NCI-H82 treated with DMSO at 0.1 percent for 48 hours (cell line): ENCODE data around the gene MCTP1.
"Not testable (repeated sequence)": the region's sequence is repeated elsewhere in the genome, so short reads cannot be mapped to it uniquely, and the experiment has no call there.

Experiments used
- DNase-seq: peaks from one replicate; lab custom pipeline; 2025; ENCODE audit not compliant: unreplicated experiment; lab: John Stamatoyannopoulos, UW

MCTP1 gene

DNA sequence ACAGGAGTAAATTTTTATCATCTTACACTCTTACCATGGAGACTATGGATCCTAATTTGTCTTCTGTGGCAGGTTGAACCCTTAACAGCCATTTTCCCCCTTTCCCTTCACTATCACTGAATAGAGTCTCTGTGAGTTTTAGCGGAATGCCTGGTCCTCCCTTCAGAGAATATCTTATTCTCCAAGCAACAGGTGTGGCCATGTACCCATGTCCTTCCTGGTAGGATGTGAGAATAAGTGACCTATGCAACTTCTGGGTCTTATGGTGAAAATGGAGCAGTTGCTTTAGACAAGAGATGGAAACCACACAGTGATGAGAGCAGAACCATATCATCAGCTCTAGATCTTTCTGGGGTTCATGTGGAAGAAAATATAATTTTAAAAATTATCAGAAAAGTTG is 312.6 kb downstream of the MCTP1 start:
- no peak for DNase-seq

GRCh38 chr5:94969174-94969573 is 315.7 kb downstream of the MCTP1 start:
- DNase-seq = no peak

DNA sequence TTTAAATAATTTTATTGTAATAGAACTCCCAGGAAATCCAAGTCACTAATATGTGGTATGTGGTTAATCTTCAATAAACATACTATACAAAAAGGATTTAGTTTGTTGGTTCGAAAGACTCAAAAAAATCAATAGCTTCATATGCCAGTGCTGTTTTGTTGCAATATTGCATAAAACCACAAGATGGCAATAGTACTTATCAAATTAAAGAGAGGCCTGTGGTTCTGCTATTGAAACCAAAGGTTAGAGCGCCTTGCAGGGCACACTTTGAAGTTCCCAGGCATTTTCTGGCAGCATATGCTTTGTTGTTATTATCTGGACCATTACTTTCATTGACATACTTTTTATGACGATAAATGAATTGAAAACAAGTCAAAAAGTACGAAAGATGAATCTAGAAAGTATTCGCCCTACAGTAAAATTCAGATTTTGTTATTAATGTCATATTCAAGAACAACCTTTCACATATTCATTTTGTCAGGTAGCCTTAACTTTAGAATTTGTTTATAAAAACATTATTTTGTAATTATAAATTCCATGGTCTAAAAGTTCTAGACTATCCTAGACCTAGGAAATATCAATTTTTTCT is 316.3 kb downstream of the MCTP1 start:
- peak; percentile 57 for DNase-seq

DNA sequence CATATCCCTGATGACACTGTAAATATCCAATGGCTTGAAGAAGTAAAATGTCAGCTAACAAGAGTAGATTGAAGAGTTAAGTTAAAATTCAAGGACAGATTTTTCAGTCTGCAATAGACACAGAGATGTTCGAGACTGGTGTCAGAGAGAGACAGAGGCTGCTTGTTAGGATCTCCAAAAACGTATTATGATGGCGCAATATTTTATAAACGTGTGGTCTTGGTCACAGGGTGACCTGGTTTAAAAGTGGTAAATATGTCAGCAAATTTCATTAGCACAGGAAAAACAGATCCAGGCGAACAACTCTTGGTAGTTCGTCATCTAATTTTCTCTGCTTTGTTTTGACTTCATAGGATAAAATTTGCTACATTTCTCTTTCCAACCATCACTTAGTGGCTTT is 317.4 kb downstream of the MCTP1 start:
- DNase-seq = no peak

DNA sequence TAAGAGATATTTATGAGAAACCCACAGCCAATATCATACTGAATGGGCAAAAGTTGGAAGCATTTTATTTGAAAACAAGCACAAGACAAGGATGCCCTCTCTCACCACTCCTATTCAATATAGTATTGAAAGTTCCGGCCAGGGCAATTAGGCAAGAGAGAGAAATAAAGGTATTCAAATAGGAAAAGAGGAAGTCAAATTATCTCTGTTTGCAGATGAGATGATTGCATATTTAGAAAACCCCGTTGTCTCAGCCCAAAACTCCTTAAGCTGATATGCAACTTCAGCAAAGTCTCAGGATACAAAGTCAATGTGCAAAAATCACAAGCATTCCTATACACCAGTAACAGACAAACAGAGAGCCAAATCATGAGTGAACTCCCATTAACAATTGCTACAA is 325.6 kb downstream of the MCTP1 start:
- DNase-seq = not testable (repeated sequence)

DNA sequence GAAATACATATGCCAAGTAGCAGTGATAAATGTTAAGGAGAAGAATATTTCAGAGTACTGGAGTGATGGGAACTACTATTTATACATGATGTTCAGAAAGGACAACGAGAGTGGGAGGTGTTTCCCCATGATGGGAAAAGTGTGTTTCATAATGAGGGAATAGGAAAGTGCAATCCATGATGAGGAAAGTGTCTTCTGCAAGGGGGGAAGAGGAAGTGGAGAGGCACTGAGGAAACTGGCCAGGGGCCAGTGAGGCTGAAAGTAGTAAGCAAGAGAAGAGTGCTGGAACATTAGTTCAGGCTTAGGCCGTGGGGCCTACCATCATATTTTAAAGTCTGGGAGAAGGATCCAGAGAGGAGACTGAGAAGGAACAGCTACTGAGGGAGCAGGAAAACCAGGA is 339.2 kb downstream of the MCTP1 start:
- no peak for DNase-seq

DNA sequence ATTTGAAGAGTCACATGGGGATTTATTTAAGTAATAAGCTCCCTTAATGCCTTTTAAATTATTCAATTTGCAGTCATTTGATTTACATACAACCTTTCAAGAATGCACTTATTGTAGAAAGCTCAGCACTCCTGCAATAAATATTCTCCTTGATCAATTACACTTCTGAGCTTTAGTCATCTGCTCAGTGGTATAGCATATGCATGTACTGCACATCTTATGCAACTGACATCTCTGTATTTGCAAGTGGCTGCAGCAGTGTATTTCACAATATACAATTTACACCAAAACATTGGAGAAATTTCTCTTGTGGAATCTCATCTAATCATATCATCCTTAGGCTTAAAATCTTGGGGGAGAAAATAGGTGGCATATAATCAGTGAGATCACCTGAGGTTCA is 340.7 kb downstream of the MCTP1 start:
- DNase-seq = no peak

DNA sequence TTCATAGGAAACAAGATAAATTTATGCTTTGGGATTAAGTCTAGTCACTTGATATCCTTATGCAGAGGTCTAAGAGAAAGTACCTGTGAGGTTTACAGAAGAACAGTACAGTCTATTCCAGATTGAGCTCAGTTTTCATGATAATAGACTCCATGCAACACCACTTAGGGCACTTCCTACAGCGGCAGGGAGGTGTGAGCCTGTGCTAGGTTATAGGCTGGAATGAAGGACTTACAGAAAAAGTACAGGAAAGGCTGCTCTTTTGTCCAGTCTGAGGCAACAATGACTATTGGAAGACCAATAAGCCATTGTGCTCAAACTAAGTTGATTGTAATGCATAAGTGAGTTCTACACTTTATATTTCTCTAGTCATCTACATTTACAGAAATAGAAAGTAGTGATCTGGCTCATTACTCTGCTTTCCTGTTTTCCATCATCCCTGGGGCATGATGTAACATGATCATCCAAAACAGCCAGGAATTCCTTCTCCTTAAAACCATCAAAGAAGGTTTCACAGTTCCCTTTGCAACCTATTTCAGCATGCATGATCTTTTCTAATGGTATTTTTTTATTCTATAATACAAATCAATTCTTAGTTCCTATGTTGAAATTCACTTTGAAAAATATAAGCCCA is 343.7 kb downstream of the MCTP1 start:
- DNase-seq = no peak

- no peak for DNase-seq
Measured at GRCh38 chr5:94932259-94932658, 352.6 kb downstream of the MCTP1 start.

DNA sequence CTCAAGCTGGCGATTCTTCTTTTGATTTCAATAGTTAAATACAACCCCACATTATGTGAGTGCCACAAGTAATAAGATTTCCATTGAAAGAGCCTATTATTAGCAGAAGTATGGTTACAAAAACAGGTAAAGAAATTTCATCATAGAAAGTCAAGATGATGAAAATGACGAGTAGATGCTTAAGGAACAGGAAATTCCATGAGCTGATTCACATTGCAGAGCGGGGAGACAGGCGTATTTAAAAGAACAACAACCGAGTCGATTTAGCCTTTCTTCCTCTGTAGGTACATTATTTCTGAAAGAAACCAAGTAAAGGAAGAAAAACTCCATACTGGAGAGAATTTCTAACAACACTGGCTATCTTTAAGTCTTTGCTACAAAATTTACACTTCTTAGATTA is 356.0 kb downstream of the MCTP1 start:
- no peak for DNase-seq

DNA sequence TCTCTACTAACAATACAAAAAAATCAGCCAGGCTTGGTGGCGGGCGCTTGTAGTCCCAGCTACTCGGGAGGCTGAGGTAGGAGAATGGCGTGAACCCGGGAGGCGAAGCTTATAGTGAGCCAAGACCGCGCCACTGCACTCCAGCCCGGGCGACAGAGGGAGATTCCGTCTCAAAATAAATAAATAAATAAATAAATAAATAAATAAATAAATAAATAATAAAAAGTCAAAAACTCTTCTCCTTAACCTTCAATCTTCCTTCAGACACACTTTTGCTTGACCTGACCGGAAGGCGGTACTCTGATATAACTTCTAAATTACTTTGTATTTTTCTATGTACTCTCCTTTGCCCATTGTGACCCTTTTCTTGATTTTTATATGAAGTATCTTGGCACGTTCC is 364.3 kb downstream of the MCTP1 start:
- no peak for DNase-seq

DNA sequence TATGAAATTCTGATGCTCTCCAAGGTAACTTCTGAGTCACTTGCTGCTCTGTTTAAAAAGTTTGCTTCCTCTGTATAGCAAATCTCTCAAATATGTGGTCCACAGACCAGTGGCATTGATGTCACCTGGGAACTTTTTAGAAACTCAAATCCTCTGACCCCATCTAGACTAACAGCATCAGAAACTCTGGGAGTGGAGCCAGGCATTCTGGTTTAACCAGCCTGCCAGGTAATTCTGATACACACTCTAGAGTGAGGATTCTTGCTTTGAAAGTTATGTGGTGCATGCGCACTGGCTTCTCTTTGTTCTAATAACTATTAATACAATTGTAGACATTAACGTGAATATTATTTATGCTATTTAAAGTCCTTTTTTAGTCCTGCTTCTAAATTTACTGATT is 368.3 kb downstream of the MCTP1 start:
- no peak for DNase-seq

- no peak for DNase-seq
Measured at GRCh38 chr5:94911276-94911675, 373.6 kb downstream of the MCTP1 start.

DNA sequence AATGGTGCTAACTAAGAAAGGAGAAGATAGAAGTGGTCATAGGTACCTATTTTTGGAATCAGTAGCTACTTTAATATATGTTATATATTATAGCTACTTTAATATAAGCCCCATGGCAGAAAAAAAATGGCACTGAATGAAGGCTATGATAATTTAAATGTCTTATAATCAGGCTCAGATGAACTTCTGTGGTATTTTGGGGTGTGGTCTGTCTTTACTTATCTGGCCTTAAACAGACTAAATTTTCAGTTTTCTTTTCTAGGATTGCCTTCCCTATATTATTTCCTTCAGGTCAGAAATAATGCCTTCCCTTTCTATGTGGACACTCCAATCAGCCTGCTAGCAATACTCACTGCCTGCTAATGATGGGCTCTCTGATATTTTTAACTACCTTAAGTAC is 374.2 kb downstream of the MCTP1 start:
- no peak for DNase-seq

- DNase-seq = no peak
Measured at GRCh38 chr5:94908889-94909480, 375.9 kb downstream of the MCTP1 start.

DNA sequence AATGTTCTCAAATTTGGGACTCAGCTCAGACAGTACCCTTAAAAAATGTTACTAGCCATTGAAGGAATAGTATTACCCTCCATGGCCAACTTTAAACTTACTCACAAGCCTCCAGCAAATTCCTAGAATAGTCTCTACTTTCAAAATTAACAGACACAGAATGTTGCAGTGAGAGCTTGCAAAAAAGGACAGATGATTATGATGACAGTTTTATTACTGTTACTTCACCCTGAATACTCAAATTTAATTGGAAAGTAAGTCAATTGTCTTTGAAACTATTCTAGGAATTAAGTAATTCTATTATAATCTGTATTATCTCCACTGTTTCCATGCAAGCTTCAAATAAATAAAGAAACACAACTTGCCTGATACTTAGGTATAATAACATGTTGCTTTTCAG is 378.1 kb downstream of the MCTP1 start:
- no peak for DNase-seq

DNA sequence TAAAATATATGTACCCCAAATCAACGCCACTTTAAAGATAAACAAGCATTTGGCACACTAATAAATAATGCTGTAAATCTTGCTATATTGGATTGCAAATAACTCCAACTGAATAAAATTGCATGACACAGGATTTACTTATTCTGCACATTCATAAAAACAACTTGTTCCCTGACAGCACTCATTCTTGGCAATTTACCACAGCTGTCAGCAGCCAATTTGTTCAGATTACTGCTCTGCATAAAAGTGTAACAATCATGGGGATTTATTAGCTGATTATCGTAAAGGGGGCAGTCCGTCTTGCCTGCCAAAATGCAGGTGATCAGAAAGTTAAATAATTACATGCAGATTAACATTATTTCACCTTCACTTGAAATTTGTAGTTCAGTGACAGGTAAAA is 381.2 kb downstream of the MCTP1 start:
- DNase-seq = no peak

DNA sequence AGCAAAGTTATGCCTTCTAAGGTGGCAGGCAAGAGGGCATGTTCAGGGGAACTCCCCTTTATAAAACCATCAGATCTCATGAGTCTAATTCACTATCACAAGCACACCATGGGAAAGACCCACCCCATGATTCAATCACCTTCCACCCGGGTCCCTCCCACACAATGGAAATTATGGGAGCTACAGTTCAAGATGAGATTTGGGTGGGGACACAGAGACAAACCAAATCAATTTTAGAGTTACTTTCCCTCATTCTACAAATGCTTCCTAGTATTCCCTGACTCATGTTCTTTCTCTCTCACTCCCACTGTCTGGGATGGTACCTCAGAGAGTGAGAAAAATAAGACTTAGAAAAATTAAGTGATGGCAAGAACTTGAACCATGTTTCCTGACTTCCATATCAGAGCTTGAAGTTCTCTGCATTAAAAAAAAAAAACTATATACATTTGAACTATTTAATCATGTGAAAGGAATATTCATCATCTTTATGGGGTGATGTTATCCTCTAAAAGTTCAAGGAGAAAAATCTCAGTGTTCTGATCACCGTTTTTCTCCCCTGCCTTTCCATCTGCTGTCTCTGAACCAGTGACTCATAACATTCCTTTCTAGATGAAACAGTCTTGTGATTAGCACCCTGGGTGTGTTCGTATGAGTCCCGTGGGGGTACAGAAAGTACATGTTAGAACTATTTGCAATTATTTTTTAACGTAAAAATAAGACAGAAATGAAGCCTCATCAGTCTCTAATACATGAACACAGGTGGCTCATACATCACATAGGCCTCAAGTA is 383.5 kb downstream of the MCTP1 start:
- DNase-seq = no peak

- DNase-seq = no peak
Measured at GRCh38 chr5:94900006-94900505, 384.8 kb downstream of the MCTP1 start.

DNA sequence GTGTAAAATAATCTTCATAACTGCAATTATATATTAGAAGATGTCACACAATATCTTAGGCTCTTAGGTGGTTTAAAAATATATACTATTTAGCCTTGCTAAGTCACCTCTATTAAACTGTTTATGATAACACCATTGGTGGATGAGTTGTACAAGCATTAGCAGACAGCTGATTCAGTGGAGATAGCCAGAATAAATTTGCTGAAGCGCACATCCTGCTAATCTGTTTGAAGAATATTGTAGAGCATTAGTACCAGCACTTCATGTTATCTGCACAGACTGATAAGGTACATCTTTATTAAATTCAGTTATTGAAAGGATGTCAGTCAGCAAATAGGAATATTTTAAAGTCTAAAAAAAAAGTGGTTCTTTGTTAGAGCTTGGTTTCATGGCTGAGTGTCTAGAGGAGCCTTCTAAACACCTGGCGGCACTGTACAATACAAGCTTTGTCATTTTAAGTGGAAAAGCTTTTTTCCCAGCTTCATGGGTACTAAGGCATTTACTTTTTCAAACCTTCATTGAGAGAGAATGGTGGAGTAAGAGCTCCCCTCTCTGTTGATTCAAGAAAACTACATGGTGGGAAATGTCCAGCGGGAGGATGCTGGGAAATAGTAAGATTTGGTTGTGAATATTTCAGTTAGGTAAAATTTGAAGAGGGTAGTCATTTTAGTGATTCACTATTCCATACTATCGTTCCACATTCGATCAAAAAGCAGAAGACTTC is 391.3 kb downstream of the MCTP1 start:
- DNase-seq = no peak

GRCh38 chr5:94891972-94892371 is 392.9 kb downstream of the MCTP1 start:
- no peak for DNase-seq
